SK-N-SH treated with all-trans-retinoic acid at 6 μM for 48 hours (cell line): ENCODE results near the gene SH3BP5.

Experiments
- ATAC-seq: fragments of 200-7000 bp; cut with Tn5 transposase; 3 replicates; pipeline ENCODE4 v1.9.1; 2020; ENCODE audit warnings: mild to moderate bottlenecking, moderate library complexity
- ARNTL ChIP-seq: fragments of 450-650 bp; formaldehyde crosslinking; IDR thresholded peaks from 2 replicates; pipeline ENCODE4 v1.5.0; 2020; ENCODE audit warnings: low read depth, mild to moderate bottlenecking, moderate library complexity, borderline replicate concordance
- BACH2 ChIP-seq: fragments of 250-450 bp; sonication (Bioruptor Pico); IDR thresholded peaks from 2 replicates; pipeline ENCODE4 v1.9.0; 2021; ENCODE audit warnings: mild to moderate bottlenecking, borderline replicate concordance
- ESRRG ChIP-seq: fragments of 250-450 bp; sonication (Bioruptor Pico); IDR thresholded peaks from 2 replicates; pipeline ENCODE4 v1.6.1; 2021; ENCODE audit warnings: mild to moderate bottlenecking
- GLIS3 ChIP-seq: fragments of 250-450 bp; sonication (Bioruptor Pico); IDR thresholded peaks from 2 replicates; pipeline ENCODE4 v1.5.0; 2020; ENCODE audit warnings: mild to moderate bottlenecking, moderate library complexity
- OSR1 ChIP-seq: fragments of 250-450 bp; sonication (Bioruptor Pico); IDR thresholded peaks from 2 replicates; pipeline ENCODE4 v1.8.0; 2022; ENCODE audit warnings: moderate library complexity, mild to moderate bottlenecking, inconsistent platforms
- RARB ChIP-seq: fragments of 250-450 bp; sonication (Bioruptor Pico); IDR thresholded peaks from 2 replicates; pipeline ENCODE4 v1.8.0; 2021; ENCODE audit warnings: mild to moderate bottlenecking, moderate library complexity
- SNAI2 ChIP-seq: fragments of 250-450 bp; sonication (Bioruptor Pico); IDR thresholded peaks from 2 replicates; pipeline ENCODE4 v1.5.0; 2020; ENCODE audit warnings: mild to moderate bottlenecking, moderate library complexity
- TCF4 ChIP-seq: fragments of 250-450 bp; sonication (Bioruptor Pico); IDR thresholded peaks from 2 replicates; pipeline ENCODE4 v1.8.0; 2021; ENCODE audit warnings: mild to moderate bottlenecking, moderate library complexity, borderline replicate concordance
- ZC3H10 ChIP-seq: fragments of 250-450 bp; sonication (Bioruptor Pico); IDR thresholded peaks from 2 replicates; pipeline ENCODE4 v1.5.1; 2021; ENCODE audit warnings: mild to moderate bottlenecking, moderate library complexity
- ZFP3 ChIP-seq: fragments of 250-450 bp; sonication (Bioruptor Pico); IDR thresholded peaks from 2 replicates; pipeline ENCODE4 v1.5.0; 2020; ENCODE audit warnings: mild to moderate bottlenecking, moderate library complexity
- ZFP30 ChIP-seq: fragments of 450-650 bp; formaldehyde crosslinking; IDR thresholded peaks from 2 replicates; pipeline ENCODE4 v1.5.0; 2022; ENCODE audit warnings: mild to moderate bottlenecking, moderate library complexity
- ZNF565 ChIP-seq: fragments of 450-650 bp; formaldehyde crosslinking; conservative IDR thresholded peaks from 2 replicates; pipeline ENCODE4 v1.5.0; 2020; ENCODE audit warnings: low read depth, mild to moderate bottlenecking, moderate library complexity
- ZNF70 ChIP-seq: fragments of 450-650 bp; formaldehyde crosslinking; IDR thresholded peaks from 2 replicates; pipeline ENCODE4 v1.5.0; 2020; ENCODE audit warnings: mild to moderate bottlenecking, moderate library complexity
- ZNF8 ChIP-seq: fragments of 450-650 bp; formaldehyde crosslinking; IDR thresholded peaks from 2 replicates; pipeline ENCODE4 v1.5.0; 2020; ENCODE audit warnings: mild to moderate bottlenecking, moderate library complexity
- TF ChIP-seq, protein P1 (sequence below): fragments of 250-450 bp; sonication (Bioruptor Pico); IDR thresholded peaks from 2 replicates; pipeline ENCODE4 v1.5.0; 2020; ENCODE audit warnings: mild to moderate bottlenecking, moderate library complexity
- TF ChIP-seq, protein P2 (sequence below): fragments of 250-450 bp; sonication (Bioruptor Pico); IDR thresholded peaks from 2 replicates; pipeline ENCODE4 v1.5.1; 2021; ENCODE audit warnings: mild to moderate bottlenecking, moderate library complexity
- TF ChIP-seq, protein P3 (sequence below): fragments of 250-450 bp; sonication (Bioruptor Pico); IDR thresholded peaks from 2 replicates; pipeline ENCODE4 v1.5.1; 2020; ENCODE audit warnings: low read depth, mild to moderate bottlenecking, moderate library complexity
- TF ChIP-seq, protein P4 (sequence below): fragments of 250-450 bp; sonication (Bioruptor Pico); IDR thresholded peaks from 2 replicates; pipeline ENCODE4 v1.8.0; 2020; ENCODE audit warnings: mild to moderate bottlenecking, moderate library complexity, borderline replicate concordance

The SH3BP5 gene

DNA sequence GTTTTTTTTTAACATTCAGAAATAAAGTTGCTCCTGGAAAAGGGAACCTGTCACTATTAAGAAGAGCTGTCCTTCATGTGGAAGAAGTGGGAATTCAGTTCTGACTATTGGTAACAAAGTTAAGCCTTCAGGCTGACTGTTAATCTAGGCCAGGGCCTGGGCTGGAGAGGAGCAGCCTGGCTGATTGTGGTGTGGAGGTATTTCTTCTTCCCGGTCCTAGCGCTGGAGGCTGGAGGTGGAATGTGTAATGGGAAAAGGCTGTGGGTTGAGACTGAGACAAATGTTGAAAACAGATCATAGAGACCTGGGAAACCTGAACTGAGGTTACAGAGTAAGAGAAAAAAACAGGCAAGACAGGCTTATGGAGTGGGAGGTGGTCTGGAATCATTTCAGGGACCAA lies 23.8 kb upstream of the SH3BP5 start (continued):
- TF ChIP-seq, protein P1, sequence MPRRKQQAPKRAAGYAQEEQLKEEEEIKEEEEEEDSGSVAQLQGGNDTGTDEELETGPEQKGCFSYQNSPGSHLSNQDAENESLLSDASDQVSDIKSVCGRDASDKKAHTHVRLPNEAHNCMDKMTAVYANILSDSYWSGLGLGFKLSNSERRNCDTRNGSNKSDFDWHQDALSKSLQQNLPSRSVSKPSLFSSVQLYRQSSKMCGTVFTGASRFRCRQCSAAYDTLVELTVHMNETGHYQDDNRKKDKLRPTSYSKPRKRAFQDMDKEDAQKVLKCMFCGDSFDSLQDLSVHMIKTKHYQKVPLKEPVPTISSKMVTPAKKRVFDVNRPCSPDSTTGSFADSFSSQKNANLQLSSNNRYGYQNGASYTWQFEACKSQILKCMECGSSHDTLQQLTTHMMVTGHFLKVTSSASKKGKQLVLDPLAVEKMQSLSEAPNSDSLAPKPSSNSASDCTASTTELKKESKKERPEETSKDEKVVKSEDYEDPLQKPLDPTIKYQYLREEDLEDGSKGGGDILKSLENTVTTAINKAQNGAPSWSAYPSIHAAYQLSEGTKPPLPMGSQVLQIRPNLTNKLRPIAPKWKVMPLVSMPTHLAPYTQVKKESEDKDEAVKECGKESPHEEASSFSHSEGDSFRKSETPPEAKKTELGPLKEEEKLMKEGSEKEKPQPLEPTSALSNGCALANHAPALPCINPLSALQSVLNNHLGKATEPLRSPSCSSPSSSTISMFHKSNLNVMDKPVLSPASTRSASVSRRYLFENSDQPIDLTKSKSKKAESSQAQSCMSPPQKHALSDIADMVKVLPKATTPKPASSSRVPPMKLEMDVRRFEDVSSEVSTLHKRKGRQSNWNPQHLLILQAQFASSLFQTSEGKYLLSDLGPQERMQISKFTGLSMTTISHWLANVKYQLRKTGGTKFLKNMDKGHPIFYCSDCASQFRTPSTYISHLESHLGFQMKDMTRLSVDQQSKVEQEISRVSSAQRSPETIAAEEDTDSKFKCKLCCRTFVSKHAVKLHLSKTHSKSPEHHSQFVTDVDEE (CRISPR knock-in tag): no peak
- TF ChIP-seq ZFP30 (CRISPR knock-in tag): no peak
- TF ChIP-seq, protein P2, sequence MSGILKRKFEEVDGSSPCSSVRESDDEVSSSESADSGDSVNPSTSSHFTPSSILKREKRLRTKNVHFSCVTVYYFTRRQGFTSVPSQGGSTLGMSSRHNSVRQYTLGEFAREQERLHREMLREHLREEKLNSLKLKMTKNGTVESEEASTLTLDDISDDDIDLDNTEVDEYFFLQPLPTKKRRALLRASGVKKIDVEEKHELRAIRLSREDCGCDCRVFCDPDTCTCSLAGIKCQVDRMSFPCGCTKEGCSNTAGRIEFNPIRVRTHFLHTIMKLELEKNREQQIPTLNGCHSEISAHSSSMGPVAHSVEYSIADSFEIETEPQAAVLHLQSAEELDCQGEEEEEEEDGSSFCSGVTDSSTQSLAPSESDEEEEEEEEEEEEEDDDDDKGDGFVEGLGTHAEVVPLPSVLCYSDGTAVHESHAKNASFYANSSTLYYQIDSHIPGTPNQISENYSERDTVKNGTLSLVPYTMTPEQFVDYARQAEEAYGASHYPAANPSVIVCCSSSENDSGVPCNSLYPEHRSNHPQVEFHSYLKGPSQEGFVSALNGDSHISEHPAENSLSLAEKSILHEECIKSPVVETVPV (CRISPR knock-in tag): no peak
- TF ChIP-seq ARNTL (CRISPR knock-in tag): no peak

DNA sequence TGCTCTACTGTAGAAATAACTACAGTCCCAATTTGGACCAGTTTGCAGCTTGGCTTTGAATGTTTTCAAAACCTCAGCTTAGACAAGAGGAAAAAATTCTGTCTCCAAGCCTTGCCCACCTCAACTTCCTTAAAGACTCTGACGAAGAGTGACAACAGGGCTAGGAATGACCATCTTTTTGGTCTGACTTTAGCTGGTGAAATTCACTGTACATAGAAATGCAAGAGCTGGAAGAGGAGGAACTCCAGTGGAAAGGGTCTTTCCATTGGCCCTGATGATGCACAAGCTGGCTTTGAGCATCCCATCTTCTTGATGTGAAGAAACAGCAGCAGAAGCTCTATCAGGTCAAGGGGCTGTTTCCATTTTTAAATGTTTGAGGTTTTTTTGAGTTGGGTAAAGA lies 22.7 kb upstream of the SH3BP5 start:
- TF ChIP-seq BACH2: no peak
- TF ChIP-seq, protein P2 (CRISPR knock-in tag): no peak
- ATAC-seq: no peak

DNA sequence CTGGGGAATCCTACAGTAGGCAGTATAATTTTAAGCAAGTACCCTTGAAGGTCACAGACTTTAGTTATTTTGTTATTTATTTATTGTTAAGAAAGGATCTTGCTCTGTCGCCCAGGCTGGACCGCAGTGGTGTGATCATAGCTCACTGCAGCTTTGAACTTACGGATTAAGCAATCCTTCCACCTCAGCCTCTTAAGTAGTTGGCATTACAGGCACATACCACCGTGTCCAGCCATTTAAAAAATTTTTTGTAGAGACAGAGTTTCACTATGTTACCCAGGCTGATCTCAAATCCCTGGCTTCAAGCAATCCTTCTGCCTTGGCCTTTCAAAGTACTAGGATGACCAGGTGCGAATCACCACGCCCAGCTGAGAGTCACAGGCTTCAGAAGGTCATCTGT lies 22.1 kb upstream of the SH3BP5 start:
- TF ChIP-seq, protein P2 (CRISPR knock-in tag): no peak
- TF ChIP-seq GLIS3 (CRISPR knock-in tag) (no peak), ARNTL (CRISPR knock-in tag) (no peak), ZC3H10 (CRISPR knock-in tag) (no peak), ZFP30 (CRISPR knock-in tag) (no peak), ZNF8 (CRISPR knock-in tag) (no peak), ESRRG (CRISPR knock-in tag) (no peak), ZNF565 (no peak), TCF4 (CRISPR knock-in tag) (no peak), SNAI2 (CRISPR knock-in tag) (no peak), ZFP3 (CRISPR knock-in tag) (no peak), OSR1 (CRISPR knock-in tag) (no peak), ZNF70 (CRISPR knock-in tag) (no peak), RARB (CRISPR knock-in tag) (no peak)
- TF ChIP-seq, protein P1 (CRISPR knock-in tag): no peak
- TF ChIP-seq, protein P3, sequence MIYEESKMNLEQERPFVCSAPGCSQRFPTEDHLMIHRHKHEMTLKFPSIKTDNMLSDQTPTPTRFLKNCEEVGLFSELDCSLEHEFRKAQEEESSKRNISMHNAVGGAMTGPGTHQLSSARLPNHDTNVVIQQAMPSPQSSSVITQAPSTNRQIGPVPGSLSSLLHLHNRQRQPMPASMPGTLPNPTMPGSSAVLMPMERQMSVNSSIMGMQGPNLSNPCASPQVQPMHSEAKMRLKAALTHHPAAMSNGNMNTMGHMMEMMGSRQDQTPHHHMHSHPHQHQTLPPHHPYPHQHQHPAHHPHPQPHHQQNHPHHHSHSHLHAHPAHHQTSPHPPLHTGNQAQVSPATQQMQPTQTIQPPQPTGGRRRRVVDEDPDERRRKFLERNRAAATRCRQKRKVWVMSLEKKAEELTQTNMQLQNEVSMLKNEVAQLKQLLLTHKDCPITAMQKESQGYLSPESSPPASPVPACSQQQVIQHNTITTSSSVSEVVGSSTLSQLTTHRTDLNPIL: no peak
- TF ChIP-seq, protein P4, sequence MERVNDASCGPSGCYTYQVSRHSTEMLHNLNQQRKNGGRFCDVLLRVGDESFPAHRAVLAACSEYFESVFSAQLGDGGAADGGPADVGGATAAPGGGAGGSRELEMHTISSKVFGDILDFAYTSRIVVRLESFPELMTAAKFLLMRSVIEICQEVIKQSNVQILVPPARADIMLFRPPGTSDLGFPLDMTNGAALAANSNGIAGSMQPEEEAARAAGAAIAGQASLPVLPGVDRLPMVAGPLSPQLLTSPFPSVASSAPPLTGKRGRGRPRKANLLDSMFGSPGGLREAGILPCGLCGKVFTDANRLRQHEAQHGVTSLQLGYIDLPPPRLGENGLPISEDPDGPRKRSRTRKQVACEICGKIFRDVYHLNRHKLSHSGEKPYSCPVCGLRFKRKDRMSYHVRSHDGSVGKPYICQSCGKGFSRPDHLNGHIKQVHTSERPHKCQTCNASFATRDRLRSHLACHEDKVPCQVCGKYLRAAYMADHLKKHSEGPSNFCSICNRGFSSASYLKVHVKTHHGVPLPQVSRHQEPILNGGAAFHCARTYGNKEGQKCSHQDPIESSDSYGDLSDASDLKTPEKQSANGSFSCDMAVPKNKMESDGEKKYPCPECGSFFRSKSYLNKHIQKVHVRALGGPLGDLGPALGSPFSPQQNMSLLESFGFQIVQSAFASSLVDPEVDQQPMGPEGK (CRISPR knock-in tag): no peak
- ATAC-seq: no peak
